ENCODE results near the gene SCARB2. TPM values are rescaled to one million over a fixed set of nuclear protein-coding genes. Genes with fewer than 3 reads are reported as not detected.

Gene SCARB2
- total RNA-seq, 1 donor from 2014 or later = 97.4 TPM

DNA sequence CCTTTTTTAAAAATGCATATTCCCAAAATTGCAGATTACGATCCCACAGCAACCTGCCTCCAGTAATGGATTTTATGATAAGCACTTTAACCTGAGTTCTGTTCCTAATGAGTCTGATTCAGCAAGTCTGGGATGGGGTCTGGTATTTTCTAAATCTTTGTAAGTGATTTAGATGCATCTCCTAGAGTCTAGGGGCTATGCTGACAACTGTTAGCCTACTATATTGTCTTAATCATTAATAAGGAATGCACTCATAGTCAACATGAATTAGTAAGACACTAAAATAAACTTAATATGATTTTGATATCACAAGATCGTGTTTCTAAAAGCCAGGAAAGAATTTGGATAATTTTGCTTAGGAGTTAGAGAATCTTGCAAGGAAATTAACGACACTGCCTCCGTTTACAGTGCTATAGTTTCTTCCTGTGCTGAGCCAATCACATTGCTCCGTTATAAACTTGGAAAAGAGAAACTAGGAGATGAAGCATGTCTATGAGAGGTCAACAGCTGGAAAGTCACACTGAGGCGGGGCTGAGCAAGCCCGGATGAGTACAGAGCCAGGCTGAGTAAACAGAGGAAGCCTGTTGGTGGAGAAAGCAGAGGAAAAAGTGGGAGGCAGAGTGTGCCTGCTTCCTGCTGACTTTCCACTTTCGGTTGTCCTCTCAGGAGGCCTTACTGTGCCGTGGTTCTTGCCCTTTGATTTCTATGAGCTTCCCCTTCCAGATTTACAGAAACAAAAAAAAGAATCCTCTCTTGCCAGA lies 5.4 kb downstream of the SCARB2 start:
- H3K27ac Mint-ChIP-seq = no peak overlapping the region

DNA sequence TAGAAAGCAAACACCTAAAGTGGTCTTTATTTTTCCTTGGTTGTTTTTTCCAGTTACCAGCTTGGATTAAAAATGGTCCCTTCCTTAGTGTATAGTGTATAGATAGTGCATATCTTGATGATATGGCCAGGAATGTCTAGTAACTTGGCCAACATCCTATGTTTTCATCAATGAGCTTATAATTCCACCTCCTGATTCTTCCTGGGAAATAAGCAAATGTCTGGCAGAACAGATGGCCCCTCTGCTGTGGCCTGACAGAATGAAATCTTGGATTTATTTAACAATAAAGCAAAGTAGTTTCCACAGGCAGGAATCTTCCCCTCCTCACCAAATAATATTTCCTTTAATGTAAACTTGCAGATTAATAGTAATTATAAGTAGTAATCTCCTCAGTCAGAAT lies 6.1 kb downstream of the SCARB2 start:
- no peak overlapping the region for H2AFZ ChIP-seq (replicated peaks)
- H3K4me1 ChIP-seq = peaks cover 22% of the 10 kb centered on the region
- H3K36me3 ChIP-seq = no peaks in the 10 kb centered on the region
- peaks cover 40% of the 10 kb centered on the region for H3K4me1 Mint-ChIP-seq
- DNase-seq (ENCODE audit: low spot score) = no peak
- no peaks in the 10 kb centered on the region for H3K27me3 ChIP-seq
- no peak overlapping the region for H3K27ac ChIP-seq
- H3K9me3 Mint-ChIP-seq = no peaks in the 10 kb centered on the region
- H4K20me1 ChIP-seq (ENCODE audit: low read depth) = peaks cover 26% of the 10 kb centered on the region
- H3K9me3 ChIP-seq (ENCODE audit: low read depth) = no peaks in the 10 kb centered on the region
- no peak overlapping the region for H3K4me3 ChIP-seq
- H3K4me2 ChIP-seq = no peak overlapping the region
- H3F3A ChIP-seq (ENCODE audit: low read depth) = peaks cover 4% of the 10 kb centered on the region
- H3K9ac ChIP-seq = no peak overlapping the region
- no peak overlapping the region for H3K27ac Mint-ChIP-seq
- H3K27me3 Mint-ChIP-seq (ENCODE audit: insufficient read depth, low read depth) = peaks cover 2% of the 10 kb centered on the region
- H3K79me2 ChIP-seq (ENCODE audit: low read depth) = peaks cover 78% of the 10 kb centered on the region
- TF ChIP-seq EZH2phosphoT487 (IDR thresholded peaks at IDR 0.05) (no peak), EZH2 (IDR thresholded peaks at IDR 0.05) (no peak)
- TF ChIP-seq, protein P1, sequence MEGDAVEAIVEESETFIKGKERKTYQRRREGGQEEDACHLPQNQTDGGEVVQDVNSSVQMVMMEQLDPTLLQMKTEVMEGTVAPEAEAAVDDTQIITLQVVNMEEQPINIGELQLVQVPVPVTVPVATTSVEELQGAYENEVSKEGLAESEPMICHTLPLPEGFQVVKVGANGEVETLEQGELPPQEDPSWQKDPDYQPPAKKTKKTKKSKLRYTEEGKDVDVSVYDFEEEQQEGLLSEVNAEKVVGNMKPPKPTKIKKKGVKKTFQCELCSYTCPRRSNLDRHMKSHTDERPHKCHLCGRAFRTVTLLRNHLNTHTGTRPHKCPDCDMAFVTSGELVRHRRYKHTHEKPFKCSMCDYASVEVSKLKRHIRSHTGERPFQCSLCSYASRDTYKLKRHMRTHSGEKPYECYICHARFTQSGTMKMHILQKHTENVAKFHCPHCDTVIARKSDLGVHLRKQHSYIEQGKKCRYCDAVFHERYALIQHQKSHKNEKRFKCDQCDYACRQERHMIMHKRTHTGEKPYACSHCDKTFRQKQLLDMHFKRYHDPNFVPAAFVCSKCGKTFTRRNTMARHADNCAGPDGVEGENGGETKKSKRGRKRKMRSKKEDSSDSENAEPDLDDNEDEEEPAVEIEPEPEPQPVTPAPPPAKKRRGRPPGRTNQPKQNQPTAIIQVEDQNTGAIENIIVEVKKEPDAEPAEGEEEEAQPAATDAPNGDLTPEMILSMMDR (IDR thresholded peaks at IDR 0.05) = no peak
- no peak overlapping the region for H3K4me3 Mint-ChIP-seq
- peaks cover 7% of the 10 kb centered on the region for H3K36me3 Mint-ChIP-seq

More for the DNA sequence above, 5.4 kb downstream of the SCARB2 start:
- peaks cover 83% of the 10 kb centered on the region for H3K79me2 ChIP-seq (ENCODE audit: low read depth)
- H3F3A ChIP-seq (ENCODE audit: low read depth) = peaks cover 8% of the 10 kb centered on the region
- H3K27me3 Mint-ChIP-seq (ENCODE audit: insufficient read depth, low read depth) = peaks cover 2% of the 10 kb centered on the region
- H2AFZ ChIP-seq (replicated peaks) = no peak overlapping the region
- H3K4me1 ChIP-seq = peaks cover 23% of the 10 kb centered on the region
- H3K4me3 ChIP-seq = no peak overlapping the region
- H4K20me1 ChIP-seq (ENCODE audit: low read depth) = peaks cover 25% of the 10 kb centered on the region
- H3K9me3 ChIP-seq (ENCODE audit: low read depth) = no peaks in the 10 kb centered on the region
- H3K9me3 Mint-ChIP-seq = no peaks in the 10 kb centered on the region
- no peak overlapping the region for H3K27ac ChIP-seq
- H3K4me3 Mint-ChIP-seq = no peak overlapping the region
- H3K4me2 ChIP-seq = no peak overlapping the region
- peaks cover 7% of the 10 kb centered on the region for H3K36me3 Mint-ChIP-seq
- no peak for DNase-seq (ENCODE audit: low spot score)
- no peak overlapping the region for H3K9ac ChIP-seq
- H3K4me1 Mint-ChIP-seq = peaks cover 46% of the 10 kb centered on the region
- TF ChIP-seq, protein P1 (IDR thresholded peaks at IDR 0.05) = no peak
- no peak for TF ChIP-seq EZH2 (IDR thresholded peaks at IDR 0.05)
- TF ChIP-seq EZH2phosphoT487 (IDR thresholded peaks at IDR 0.05) = no peak
- H3K36me3 ChIP-seq = no peaks in the 10 kb centered on the region
- no peaks in the 10 kb centered on the region for H3K27me3 ChIP-seq

DNA sequence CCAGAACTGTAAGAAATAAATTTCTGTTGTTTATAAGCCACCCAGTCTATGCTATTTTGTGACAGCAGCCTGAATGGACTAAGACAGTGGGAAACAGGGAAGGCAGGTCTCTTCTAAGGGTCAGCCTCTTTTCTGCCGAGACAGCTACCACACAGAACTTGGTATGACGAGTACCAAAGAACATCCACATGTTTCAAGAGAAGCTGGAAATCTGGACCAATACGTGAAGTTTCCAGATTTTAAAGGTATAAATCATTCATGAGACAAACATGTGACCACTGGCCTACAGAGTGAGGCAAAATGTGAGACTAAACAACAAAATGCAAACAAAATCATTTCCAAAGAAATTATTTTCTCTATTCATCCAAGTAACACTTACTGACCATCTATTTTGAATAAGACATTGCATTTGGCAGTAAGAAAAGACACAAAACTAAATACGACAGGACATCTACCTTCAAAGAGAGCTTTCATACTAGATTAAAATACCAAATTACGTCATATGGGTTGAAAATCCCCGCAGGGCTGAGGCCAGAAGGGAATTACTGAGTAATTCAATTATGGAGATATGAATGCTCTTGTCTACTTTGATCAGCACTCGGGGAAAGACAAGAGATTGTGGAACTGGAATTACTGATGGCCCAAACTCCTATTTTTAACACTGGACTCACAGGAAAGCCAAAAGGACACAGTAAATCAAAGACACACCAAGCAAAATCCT lies 7.2 kb downstream of the SCARB2 start:
- H3K4me1 ChIP-seq = peaks cover 12% of the 10 kb centered on the region
- H4K20me1 ChIP-seq (ENCODE audit: low read depth) = peaks cover 18% of the 10 kb centered on the region
- H3K4me3 Mint-ChIP-seq = no peak overlapping the region
- H3K9me3 ChIP-seq (ENCODE audit: low read depth) = no peaks in the 10 kb centered on the region
- no peak overlapping the region for H2AFZ ChIP-seq (replicated peaks)
- H3K9me3 Mint-ChIP-seq = no peaks in the 10 kb centered on the region
- peaks cover 72% of the 10 kb centered on the region for H3K79me2 ChIP-seq (ENCODE audit: low read depth)
- peaks cover 2% of the 10 kb centered on the region for H3K27me3 Mint-ChIP-seq (ENCODE audit: insufficient read depth, low read depth)
- H3K4me1 Mint-ChIP-seq = peaks cover 29% of the 10 kb centered on the region
- TF ChIP-seq, protein P1 (IDR thresholded peaks at IDR 0.05) = no peak
- TF ChIP-seq EZH2 (IDR thresholded peaks at IDR 0.05) = no peak
- no peak overlapping the region for H3K27ac ChIP-seq
- H3K9ac ChIP-seq = no peak overlapping the region
- no peak overlapping the region for H3K4me2 ChIP-seq
- DNase-seq (ENCODE audit: low spot score) = no peak
- no peak overlapping the region for H3K4me3 ChIP-seq
- no peaks in the 10 kb centered on the region for H3K36me3 ChIP-seq
- H3K27me3 ChIP-seq = no peaks in the 10 kb centered on the region
- peaks cover 7% of the 10 kb centered on the region for H3K36me3 Mint-ChIP-seq
- no peaks in the 10 kb centered on the region for H3F3A ChIP-seq (ENCODE audit: low read depth)
- no peak overlapping the region for H3K27ac Mint-ChIP-seq

Data from neural progenitor cell (in vitro differentiated cells).